Activated CD4-positive, alpha-beta T cell treated with anti-CD3 and anti-CD28 coated beads, Interleukin-2, amount 10 ng/mL, durations not matched to agents 7 days and 5 days (primary cell): ENCODE results near the gene CFAP53. TPM values are rescaled to one million over a fixed set of nuclear protein-coding genes. Genes with fewer than 3 reads are reported as not detected.
"Not testable (repeated sequence)": the region's sequence is repeated elsewhere in the genome, so short reads cannot be mapped to it uniquely, and the experiment has no call there.

Experiments
- CTCF ChIA-PET: fragments of 350-600 bp; sonication (Branson Sonifier 250); formaldehyde crosslinking; loops from one replicate; lab custom pipeline; 2021; ENCODE audit warnings: antibody characterized with exemption; lab: Charles Lee
- POLR2A ChIA-PET: fragments of 350-600 bp; sonication (Branson Sonifier 250); formaldehyde crosslinking; loops from one replicate; lab custom pipeline; 2021; ENCODE audit warnings: antibody characterized with exemption; lab: Charles Lee
- DNase-seq: peaks from one replicate; pipeline ENCODE4 v3.0.0-alpha.2; 2020
- H3K27ac Mint-ChIP-seq: one replicate; pipeline ENCODE4 v1.8.0; 2021; ENCODE audit warnings: mild to moderate bottlenecking, moderate library complexity, mixed read lengths
- H3K27me3 Mint-ChIP-seq: one replicate; pipeline ENCODE4 v1.8.0; 2021; ENCODE audit warnings: mixed read lengths
- H3K36me3 Mint-ChIP-seq: one replicate; pipeline ENCODE4 v1.8.0; 2021; ENCODE audit warnings: low read depth, mixed read lengths
- H3K4me1 Mint-ChIP-seq: one replicate; pipeline ENCODE4 v1.8.0; 2021; ENCODE audit warnings: mixed read lengths
- H3K4me3 Mint-ChIP-seq: one replicate; pipeline ENCODE4 v1.8.0; 2021; ENCODE audit warnings: mild to moderate bottlenecking, moderate library complexity, mixed read lengths
- H3K9me3 Mint-ChIP-seq: one replicate; pipeline ENCODE4 v1.8.0; 2021; ENCODE audit warnings: mixed read lengths
- total RNA-seq, 2 experiments: library from RNA; stranded (reverse); gene quantifications; one replicate each; pipeline ENCODE4 v1.2.3, GENCODE V29; 2021

Gene CFAP53
- total RNA-seq, 2 experiments from 2014 or later: 0.50 to 0.56 TPM

DNA sequence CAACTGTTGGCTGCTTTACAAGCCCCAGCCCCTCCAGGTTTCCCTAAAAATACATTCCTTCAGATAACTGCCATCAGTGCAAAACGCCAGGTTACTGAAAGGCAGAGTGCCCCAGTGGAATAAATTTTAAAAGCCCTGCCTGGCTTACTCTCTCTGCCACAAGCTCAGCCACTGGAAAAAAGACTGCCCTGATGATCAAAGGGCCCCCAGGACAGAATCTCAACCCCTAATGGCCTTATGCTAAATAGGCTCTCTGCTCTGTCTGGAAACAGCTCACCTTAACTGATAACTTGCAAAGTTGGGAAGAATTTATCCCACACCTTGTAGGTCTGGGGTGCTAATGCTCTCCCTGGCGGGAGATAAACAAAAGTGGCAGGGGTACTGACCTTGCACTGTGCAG, 33.9 kb downstream of the CFAP53 start:
- H3K4me1 Mint-ChIP-seq: no peaks in the 10 kb centered on the region
- no peak for DNase-seq
- no peak overlapping the region for H3K4me3 Mint-ChIP-seq
- peaks cover 5% of the 10 kb centered on the region for H3K27me3 Mint-ChIP-seq
- no peak overlapping the region for H3K27ac Mint-ChIP-seq
- ChIA-PET CTCF (interaction anchor here (0.7 to 1.5 kb wide), 2 partner anchors 9 to 27 kb away, joined by 3 to 4 read pairs; no protein-coding TSS in a partner anchor), POLR2A (no interaction called here)
- H3K36me3 Mint-ChIP-seq: no peaks in the 10 kb centered on the region
- no peaks in the 10 kb centered on the region for H3K9me3 Mint-ChIP-seq

- Mint-ChIP-seq H3K4me1 (no peaks in the 10 kb centered on the region), H3K9me3 (no peaks in the 10 kb centered on the region), H3K27ac (no peak overlapping the region), H3K36me3 (no peaks in the 10 kb centered on the region), H3K27me3 (peaks cover 5% of the 10 kb centered on the region), H3K4me3 (no peak overlapping the region)
- DNase-seq: no peak
- ChIA-PET CTCF (interaction anchor here (2.2 kb wide), 1 partner anchor 126 kb away, joined by 4 read pairs; no protein-coding TSS in a partner anchor), POLR2A (no interaction called here)
Observed at GRCh38 chr18:50231621-50232020, 34.7 kb downstream of the CFAP53 start.

DNA sequence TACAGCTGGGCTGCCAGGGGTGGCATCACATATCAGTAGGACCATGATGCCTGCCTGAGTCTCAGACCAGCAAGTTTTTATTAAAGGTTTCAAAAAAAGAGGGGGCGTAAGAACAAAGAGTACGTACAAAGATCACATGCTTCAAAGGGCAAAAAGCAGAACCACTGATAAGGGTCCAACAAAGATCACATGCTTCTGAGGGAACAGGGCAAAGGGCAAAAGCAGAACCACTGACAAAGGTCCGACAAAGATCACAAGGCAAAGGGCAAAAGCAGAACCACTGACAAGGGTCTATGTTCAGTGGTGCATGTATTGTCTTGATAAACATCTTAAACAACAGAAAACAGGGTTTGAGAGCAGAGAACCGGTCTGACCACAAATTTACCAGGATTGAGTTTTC, 46.0 kb downstream of the CFAP53 start:
- DNase-seq, H3K27ac Mint-ChIP-seq, H3K4me1 Mint-ChIP-seq, POLR2A ChIA-PET, H3K4me3 Mint-ChIP-seq, H3K36me3 Mint-ChIP-seq: not testable (repeated sequence)
- CTCF ChIA-PET: interaction anchor here (1.6 kb wide), 1 partner anchor 136 kb away, joined by 3 read pairs; no protein-coding TSS in a partner anchor
- Mint-ChIP-seq H3K27me3 (peaks cover 25% of the 10 kb centered on the region), H3K9me3 (peaks cover 10% of the 10 kb centered on the region)

- no peaks in the 10 kb centered on the region for H3K36me3 Mint-ChIP-seq
- H3K27ac Mint-ChIP-seq: no peak overlapping the region
- peak; percentile 48 for DNase-seq
- no peaks in the 10 kb centered on the region for H3K4me1 Mint-ChIP-seq
- H3K27me3 Mint-ChIP-seq: peaks cover 31% of the 10 kb centered on the region
- ChIA-PET POLR2A (no interaction called here), CTCF (interaction anchor here (0.6 to 2.3 kb wide), 6 partner anchors 15 to 169 kb away, joined by 3 to 18 read pairs (median 3); partner anchors contain the start of gene SKA1)
- H3K4me3 Mint-ChIP-seq: no peak overlapping the region
- H3K9me3 Mint-ChIP-seq: peaks cover 10% of the 10 kb centered on the region
Observed at GRCh38 chr18:50218432-50219197, 47.7 kb downstream of the CFAP53 start.

DNA sequence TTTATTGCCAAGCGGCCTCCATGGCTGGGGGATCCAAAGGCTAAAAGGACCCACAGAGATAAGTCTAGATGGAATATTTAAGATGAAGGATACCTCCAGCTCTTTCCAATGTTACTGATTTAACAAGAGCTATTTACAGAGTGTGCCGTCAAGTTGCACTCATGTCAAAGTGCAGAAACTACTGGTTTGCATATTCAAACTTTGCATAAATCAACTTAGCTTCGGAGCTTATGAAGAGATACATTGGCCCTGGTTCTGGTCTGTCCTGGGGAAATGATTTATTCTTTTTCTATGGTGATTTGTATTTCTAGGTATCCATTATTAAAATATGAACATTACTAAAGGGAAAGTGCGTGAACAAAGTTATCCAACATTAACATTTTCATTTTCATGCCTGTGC, 57.0 kb downstream of the CFAP53 start:
- no peaks in the 10 kb centered on the region for H3K9me3 Mint-ChIP-seq
- H3K27ac Mint-ChIP-seq: no peak overlapping the region
- ChIA-PET CTCF (no interaction called here), POLR2A (no interaction called here)
- no peak overlapping the region for H3K4me3 Mint-ChIP-seq
- H3K27me3 Mint-ChIP-seq: peaks cover 29% of the 10 kb centered on the region
- H3K4me1 Mint-ChIP-seq: peaks cover 2% of the 10 kb centered on the region
- H3K36me3 Mint-ChIP-seq: no peaks in the 10 kb centered on the region
- DNase-seq: no peak

DNA sequence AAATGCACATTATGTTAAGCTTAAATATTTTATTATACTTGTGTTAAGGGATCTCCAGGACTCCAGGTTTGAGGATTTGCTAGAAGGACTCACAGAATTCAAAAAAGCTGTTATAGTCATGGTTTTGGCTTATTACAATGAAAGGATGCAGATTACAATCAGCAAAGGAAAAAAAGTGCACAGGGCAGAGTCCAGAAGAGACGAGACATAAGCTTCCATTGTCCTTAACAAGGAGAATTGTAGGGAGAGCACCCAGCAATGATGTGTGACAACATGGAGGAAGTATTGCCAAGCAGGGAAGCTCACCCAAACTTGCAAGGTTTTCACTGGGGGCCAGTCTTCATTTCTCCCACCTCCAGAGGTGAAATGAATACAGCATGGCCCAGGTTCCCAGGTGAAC, 58.6 kb downstream of the CFAP53 start:
- ChIA-PET POLR2A (no interaction called here), CTCF (no interaction called here)
- peaks cover 8% of the 10 kb centered on the region for H3K4me1 Mint-ChIP-seq
- peaks cover 38% of the 10 kb centered on the region for H3K27me3 Mint-ChIP-seq
- no peak overlapping the region for H3K27ac Mint-ChIP-seq
- no peak for DNase-seq
- H3K36me3 Mint-ChIP-seq: no peaks in the 10 kb centered on the region
- no peak overlapping the region for H3K4me3 Mint-ChIP-seq
- no peaks in the 10 kb centered on the region for H3K9me3 Mint-ChIP-seq

- H3K27ac Mint-ChIP-seq: no peak overlapping the region
- peaks cover 52% of the 10 kb centered on the region for H3K27me3 Mint-ChIP-seq
- peak; percentile 17 for DNase-seq
- peaks cover 2% of the 10 kb centered on the region for H3K9me3 Mint-ChIP-seq
- H3K36me3 Mint-ChIP-seq: no peaks in the 10 kb centered on the region
- ChIA-PET CTCF (interaction anchor here (0.7 to 1.6 kb wide), 3 partner anchors 9 to 200 kb away, joined by 3 to 5 read pairs (median 3); partner anchors contain the start of gene MYO5B), POLR2A (no interaction called here)
- no peak overlapping the region for H3K4me3 Mint-ChIP-seq
- H3K4me1 Mint-ChIP-seq: peaks cover 8% of the 10 kb centered on the region
Observed at GRCh38 chr18:50203801-50204604, 62.3 kb downstream of the CFAP53 start.

DNA sequence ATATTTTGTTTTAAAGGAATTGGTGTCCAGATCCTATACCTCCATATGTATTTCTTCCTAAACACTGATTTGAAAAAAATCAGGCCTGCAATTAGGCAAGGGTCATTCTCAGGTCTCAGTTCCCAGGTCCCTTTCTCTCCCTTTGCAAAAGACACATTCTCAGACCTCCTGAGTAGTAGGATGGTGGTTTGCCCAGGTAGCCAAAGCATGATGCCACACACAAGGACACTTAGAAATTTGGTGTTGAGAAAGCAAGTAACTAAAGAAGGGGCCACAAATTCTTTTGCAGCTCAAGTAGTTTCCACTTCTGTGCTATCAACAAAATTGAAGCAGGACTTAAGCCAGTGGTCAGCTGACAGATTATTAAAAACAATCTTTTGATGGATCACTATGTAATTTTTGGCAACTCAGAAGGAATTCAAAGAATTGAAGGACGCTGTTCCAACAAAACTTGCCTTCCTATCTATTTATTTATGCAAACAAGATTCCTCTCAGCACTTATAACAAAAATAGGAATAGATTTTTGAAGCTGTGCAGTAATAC, 64.7 kb downstream of the CFAP53 start:
- H3K36me3 Mint-ChIP-seq: no peaks in the 10 kb centered on the region
- CTCF ChIA-PET: no interaction called here
- H3K27ac Mint-ChIP-seq: no peak overlapping the region

GRCh38 chr18:50199921-50200320, 66.4 kb downstream of the CFAP53 start:
- peaks cover 70% of the 10 kb centered on the region for H3K27me3 Mint-ChIP-seq
- DNase-seq: no peak
- CTCF ChIA-PET: no interaction called here
- H3K36me3 Mint-ChIP-seq: no peaks in the 10 kb centered on the region
- POLR2A ChIA-PET: no interaction called here
- no peak overlapping the region for H3K27ac Mint-ChIP-seq
- peaks cover 13% of the 10 kb centered on the region for H3K4me1 Mint-ChIP-seq
- H3K9me3 Mint-ChIP-seq: peaks cover 2% of the 10 kb centered on the region
- no peak overlapping the region for H3K4me3 Mint-ChIP-seq

More for the DNA sequence above, 64.7 kb downstream of the CFAP53 start:
- Mint-ChIP-seq H3K27me3 (peaks cover 66% of the 10 kb centered on the region), H3K9me3 (peaks cover 2% of the 10 kb centered on the region), H3K4me1 (peaks cover 8% of the 10 kb centered on the region), H3K4me3 (no peak overlapping the region)
- POLR2A ChIA-PET: no interaction called here
- DNase-seq: no peak

- no peak for DNase-seq
- ChIA-PET CTCF (no interaction called here), POLR2A (no interaction called here)
- Mint-ChIP-seq H3K9me3 (peaks cover 2% of the 10 kb centered on the region), H3K4me1 (peaks cover 12% of the 10 kb centered on the region), H3K4me3 (no peak overlapping the region), H3K27ac (no peak overlapping the region), H3K36me3 (no peaks in the 10 kb centered on the region), H3K27me3 (peaks cover 65% of the 10 kb centered on the region)
Observed at GRCh38 chr18:50199346-50199855, 66.9 kb downstream of the CFAP53 start.

DNA sequence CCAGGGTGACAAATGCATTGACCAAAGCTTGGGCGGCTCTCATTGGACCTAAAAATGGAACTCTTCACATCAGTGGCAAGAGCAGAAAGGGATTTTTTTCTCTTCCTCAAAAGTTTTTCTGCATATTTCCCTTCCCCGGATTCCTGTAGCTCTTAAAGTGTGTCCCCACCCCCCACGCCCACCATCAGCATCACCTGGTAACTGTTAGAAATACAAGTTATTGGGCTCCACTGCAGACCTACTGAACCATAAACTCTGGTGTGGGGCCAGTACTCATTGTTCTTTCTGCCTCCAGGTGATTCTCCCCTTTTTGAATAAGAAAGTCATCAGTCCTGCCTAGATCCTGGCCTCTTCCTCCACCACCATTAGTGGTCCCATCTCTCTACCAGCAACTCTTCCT, 70.0 kb downstream of the CFAP53 start:
- peaks cover 9% of the 10 kb centered on the region for H3K4me1 Mint-ChIP-seq
- H3K27ac Mint-ChIP-seq: no peak overlapping the region
- peak overlapping the region; percentile 37 for H3K4me3 Mint-ChIP-seq
- CTCF ChIA-PET: interaction anchor here (0.7 to 1.8 kb wide), 5 partner anchors 18 to 195 kb away, joined by 3 to 7 read pairs (median 3); partner anchors contain the start of gene SKA1
- peaks cover 69% of the 10 kb centered on the region for H3K27me3 Mint-ChIP-seq
- H3K36me3 Mint-ChIP-seq: no peaks in the 10 kb centered on the region
- POLR2A ChIA-PET: no interaction called here
- H3K9me3 Mint-ChIP-seq: peaks cover 2% of the 10 kb centered on the region
- DNase-seq: no peak

DNA sequence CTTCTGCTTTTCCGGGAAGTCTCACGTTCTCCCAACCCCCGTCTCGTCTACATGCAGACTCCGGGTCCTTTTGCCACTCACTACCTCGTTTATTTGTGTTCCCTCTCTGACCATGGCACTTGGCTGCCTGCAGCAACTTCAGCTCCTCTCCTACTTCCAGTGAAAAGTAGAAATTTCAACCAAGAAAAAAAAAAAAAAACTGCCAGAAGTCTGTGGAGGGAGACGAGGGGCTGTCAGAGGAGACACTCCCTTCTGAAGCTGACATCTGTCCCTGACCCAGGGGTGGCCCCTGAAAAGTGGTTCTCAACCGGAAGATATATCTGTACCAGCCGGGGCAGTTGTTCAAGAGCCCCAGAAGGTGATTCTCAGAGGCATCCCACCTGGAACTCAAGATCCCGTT, 70.6 kb downstream of the CFAP53 start:
- Mint-ChIP-seq H3K4me3 (peak overlapping the region; percentile 41), H3K27ac (no peak overlapping the region), H3K9me3 (no peaks in the 10 kb centered on the region), H3K27me3 (peaks cover 70% of the 10 kb centered on the region), H3K36me3 (no peaks in the 10 kb centered on the region), H3K4me1 (peaks cover 9% of the 10 kb centered on the region)
- ChIA-PET CTCF (interaction anchor here (0.7 to 1.5 kb wide), 7 partner anchors 8 to 196 kb away, joined by 3 to 6 read pairs (median 4); no protein-coding TSS in a partner anchor), POLR2A (no interaction called here)
- DNase-seq: no peak
